HepG2 (cell line): Measurements from ENCODE around the gene SLC43A3. TPM values are rescaled to one million over a fixed set of nuclear protein-coding genes. Genes with fewer than 3 reads are reported as not detected.

Source experiments
- ATAC-seq: fragments of 200-7000 bp; cut with Tn5 transposase; 3 replicates; pipeline ENCODE4 v1.9.1; 2020; ENCODE audit warnings: mild to moderate bottlenecking, moderate library complexity
- BruUV-seq: library from RNA; stranded (reverse); fragments of 400-500 nt; replicated peaks from 2 replicates; lab custom pipeline; 2021; lab: Mats Ljungman, UMichigan
- CTCF ChIA-PET: fragments of 300-600 bp; formaldehyde crosslinking; extraction: SDS; loops from one replicate; lab custom pipeline; 2021; ENCODE audit warnings: low total read pairs, inconsistent platforms, low intra/inter-chr PET ratio; lab: Yijun Ruan, JAX
- POLR2A ChIA-PET: fragments of 350-600 bp; sonication (Branson Sonifier 250); formaldehyde crosslinking; loops from one replicate; lab custom pipeline; 2020; ENCODE audit warnings: antibody characterized with exemption, inconsistent platforms; lab: Yijun Ruan, JAX
- DNase-seq: peaks from one replicate; pipeline ENCODE4 v3.0.0-alpha.2; 2015; ENCODE audit warnings: low spot score
- FAIRE-seq: peaks from 3 replicates; lab custom pipeline; 2011; peaks lifted over from hg19 to GRCh38; lab: Jason Lieb, UNC
- H2AFZ ChIP-seq: one replicate; pipeline ENCODE4 v1.6.1; 2011; ENCODE audit warnings: low read length, inconsistent platforms
- H3K27ac ChIP-seq: fragments of 300-600 bp; 3 replicates; pipeline ENCODE4 v1.8.0; 2011; ENCODE audit warnings: mixed run types, mild to moderate bottlenecking, mixed read lengths, low read length, inconsistent platforms; ENCODE audit not compliant: insufficient read depth; ENCODE audit errors: extremely low read length
- H3K27me3 ChIP-seq, 2 experiments: fragments of 200-600 bp in 1 of 2; 2 replicates in 1 of 2; 3 replicates in 1 of 2; pipeline versions ENCODE4 v1.6.0 to v1.8.0; 2011; ENCODE audit warnings: low read length in 2 of 2, mild to moderate bottlenecking in 2 of 2, moderate library complexity in 2 of 2, inconsistent platforms in 1 of 2; ENCODE audit not compliant: insufficient read depth in 2 of 2, control insufficient read depth in 1 of 2
- H3K36me3 ChIP-seq, 2 experiments: fragments of 200-600 bp in 1 of 2; replicated peaks in 1 of 2; 2 replicates in 1 of 2; 3 replicates in 1 of 2; pipeline versions ENCODE4 v1.5.1 to v1.8.0; 2011; ENCODE audit warnings: low read length in 2 of 2, inconsistent platforms in 1 of 2; ENCODE audit not compliant: insufficient read depth in 2 of 2, control insufficient read depth in 1 of 2
- H3K4me1 ChIP-seq: 2 replicates; pipeline ENCODE4 v1.5.1; 2012; ENCODE audit warnings: low read length, inconsistent platforms; ENCODE audit not compliant: insufficient read depth
- H3K4me2 ChIP-seq: 2 replicates; pipeline ENCODE4 v1.6.0; 2011; ENCODE audit warnings: low read depth, low read length, inconsistent platforms
- H3K4me3 ChIP-seq, 3 experiments: fragments of 200-600 bp in 1 of 3; sonication (generic), shearing (Covaris generic) in 1 of 3; replicated peaks in 1 of 3; 2 replicates each; pipeline ENCODE4 v1.5.1; 2011 to 2016; ENCODE audit warnings: low read length in 3 of 3, inconsistent platforms in 2 of 3, low read depth in 2 of 3, mild to moderate bottlenecking in 2 of 3, control low read depth in 1 of 3, mixed read lengths in 1 of 3; ENCODE audit not compliant: insufficient read depth in 1 of 3
- H3K79me2 ChIP-seq: one replicate; pipeline ENCODE4 v1.6.1; 2011; ENCODE audit warnings: low read length, inconsistent platforms; ENCODE audit not compliant: insufficient read depth
- H3K9ac ChIP-seq: 2 replicates; pipeline ENCODE4 v1.6.0; 2011; ENCODE audit warnings: mild to moderate bottlenecking, low read depth, low read length, inconsistent platforms; ENCODE audit not compliant: insufficient read depth
- H3K9me3 ChIP-seq: 2 replicates; pipeline ENCODE4 v1.5.1; 2012; ENCODE audit warnings: mild to moderate bottlenecking, low read length
- H4K20me1 ChIP-seq: 2 replicates; pipeline ENCODE4 v1.6.0; 2011; ENCODE audit warnings: inconsistent platforms, mild to moderate bottlenecking, low read length, moderate library complexity; ENCODE audit not compliant: insufficient read depth
- ARNTL ChIP-seq: sonication (generic); formaldehyde crosslinking; IDR thresholded peaks from 2 replicates; pipeline ENCODE4 v1.4.0; 2020; ENCODE audit warnings: mild to moderate bottlenecking, missing genetic modification reagents
- FOXM1 ChIP-seq: sonication (generic); formaldehyde crosslinking; IDR thresholded peaks from 2 replicates; pipeline ENCODE4 v1.5.0; 2020; ENCODE audit warnings: missing genetic modification reagents
- NPAS2 ChIP-seq: sonication (generic); formaldehyde crosslinking; IDR thresholded peaks from 2 replicates; pipeline ENCODE4 v1.8.0; 2022; ENCODE audit warnings: mild to moderate bottlenecking, missing genetic modification reagents, borderline replicate concordance
- RORA ChIP-seq: sonication (generic); formaldehyde crosslinking; IDR thresholded peaks from 2 replicates; pipeline ENCODE4 v1.5.0; 2020; ENCODE audit warnings: mild to moderate bottlenecking, missing genetic modification reagents, moderate library complexity
- SALL1 ChIP-seq: sonication (generic); formaldehyde crosslinking; IDR thresholded peaks from 2 replicates; pipeline ENCODE4 v1.8.0; 2022; ENCODE audit warnings: mild to moderate bottlenecking, missing genetic modification reagents
- SIX1 ChIP-seq: sonication (generic); formaldehyde crosslinking; IDR thresholded peaks from 2 replicates; pipeline ENCODE4 v1.4.0; 2020; ENCODE audit warnings: missing genetic modification reagents, borderline replicate concordance
- SP140L ChIP-seq: sonication (generic); formaldehyde crosslinking; IDR thresholded peaks from 2 replicates; pipeline ENCODE4 v1.4.0; 2020; ENCODE audit warnings: missing genetic modification reagents, borderline replicate concordance
- ZNF317 ChIP-seq: sonication (generic); formaldehyde crosslinking; IDR thresholded peaks from 2 replicates; pipeline ENCODE4 v1.5.0; 2020; ENCODE audit warnings: mild to moderate bottlenecking, missing genetic modification reagents
- ZNF337 ChIP-seq: sonication (generic); formaldehyde crosslinking; IDR thresholded peaks from 2 replicates; pipeline ENCODE4 v1.5.1; 2020; ENCODE audit warnings: missing genetic modification reagents, low read depth, mild to moderate bottlenecking, borderline replicate concordance
- ZNF468 ChIP-seq: sonication (generic); formaldehyde crosslinking; IDR thresholded peaks from 2 replicates; pipeline ENCODE4 v1.8.0; 2022; ENCODE audit warnings: mild to moderate bottlenecking, moderate library complexity, missing genetic modification reagents
- ZNF629 ChIP-seq: sonication (generic); formaldehyde crosslinking; conservative IDR thresholded peaks from 2 replicates; pipeline ENCODE4 v1.5.0; 2020; ENCODE audit warnings: missing genetic modification reagents
- ZNF772 ChIP-seq: sonication (generic); formaldehyde crosslinking; IDR thresholded peaks from 2 replicates; pipeline ENCODE4 v1.5.0; 2020; ENCODE audit warnings: mild to moderate bottlenecking, missing genetic modification reagents
- WGBS: methylation state at CpG from one replicate; pipeline ENCODE4 v1.1.6; 2017; ENCODE audit warnings: low lambda C conversion rate; 5-methylcytosine and 5-hydroxymethylcytosine counted together
- in situ Hi-C: cut with HindIII; loops from 2 replicates; pipeline ENCODE4 v1.10.0; 2017; ENCODE audit warnings: low pct_unique_long_range_greater_than_20kb; ENCODE audit not compliant: extremely low pct_ligation_motif_present
- intact Hi-C: fragments of 100-400 bp; cut with micrococcal nuclease; formaldehyde crosslinking; loops from one replicate; pipeline ENCODE4 v1.10.0; 2022; ENCODE audit not compliant: unreplicated experiment
- polyA plus RNA-seq, 8 experiments: library from polyadenylated mRNA; depleted of rRNA in 3 of 8; stranded (reverse) in 7 of 8; unstranded in 1 of 8; fragments of >200 nt; fragmentation: Illumina TruSeq in 4 of 8; extraction: Trizol in 4 of 8; gene quantifications; 2 replicates each; pipeline versions ENCODE4 v1.2.1 to v1.2.3, GENCODE V29; 2011 to 2016; ENCODE audit warnings: low read depth in 4 of 8, missing spikeins in 1 of 8, mixed read lengths in 1 of 8; ENCODE audit not compliant: insufficient read depth in 1 of 8
- total RNA-seq, 5 experiments: library from RNA; depleted of rRNA; stranded (reverse); fragments of >200 nt; fragmentation: Illumina TruSeq; extraction: Trizol; gene quantifications; 2 replicates each; pipeline ENCODE4 v1.2.3, GENCODE V29; 2016; ENCODE audit warnings: low read depth in 1 of 5
- TF ChIP-seq, protein P1 (sequence below): sonication (generic); formaldehyde crosslinking; IDR thresholded peaks from 2 replicates; pipeline ENCODE4 v1.4.0; 2020; ENCODE audit warnings: mild to moderate bottlenecking, missing genetic modification reagents
- TF ChIP-seq, protein P2 (sequence below): sonication (generic); formaldehyde crosslinking; IDR thresholded peaks from 2 replicates; pipeline ENCODE4 v1.8.1; 2023; ENCODE audit warnings: missing genetic modification reagents, mild to moderate bottlenecking, borderline replicate concordance
- TF ChIP-seq, protein P3 (sequence below): sonication (generic); formaldehyde crosslinking; IDR thresholded peaks from 2 replicates; pipeline ENCODE4 v1.9.0; 2021; ENCODE audit warnings: missing genetic modification reagents, borderline replicate concordance

The SLC43A3 gene
- total and polyA plus RNA-seq, 2 of the 13 experiments (the other 11 are each of a cell fraction or from before 2014, with no cell fraction given) = 2.6 TPM; not detected in 1

DNA sequence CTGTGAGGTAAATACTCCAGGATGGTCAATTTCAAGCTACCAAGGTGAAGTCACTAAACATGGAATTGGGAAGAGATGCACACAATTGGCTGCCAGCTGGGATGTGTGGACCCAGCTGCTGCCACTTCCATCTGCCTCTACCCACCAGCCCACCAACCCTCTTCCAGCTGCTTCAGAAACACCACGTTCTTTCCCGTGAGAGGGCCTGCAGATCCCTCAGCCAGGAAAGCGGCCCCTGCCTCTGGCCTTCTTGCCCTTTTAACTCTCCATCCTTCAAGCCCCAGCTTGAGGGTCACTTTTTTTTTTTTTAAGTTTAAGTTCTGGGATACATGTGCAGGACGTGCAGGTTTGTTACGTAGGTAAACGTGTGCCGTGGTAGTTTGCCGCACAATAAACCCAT lies 65.9 kb downstream of the SLC43A3 start:
- CTCF ChIA-PET = no interaction called here
- Histone ChIP-seq H3K27ac (no peak overlapping the region), H3K9me3 (no peaks in the 10 kb centered on the region), H3K36me3 (no peaks in the 10 kb centered on the region), H3K9ac (no peak overlapping the region), H3K4me2 (no peak overlapping the region), H3K4me1 (peaks cover 15% of the 10 kb centered on the region), H4K20me1 (no peaks in the 10 kb centered on the region), H3K79me2 (no peaks in the 10 kb centered on the region), H2AFZ (no peak overlapping the region), H3K27me3 (peaks cover 0 to 10% of the 10 kb centered on the region in 2 experiments; a peak in 2 of 5 replicates), H3K4me3 (no peak overlapping the region)
- no TSS peak for BruUV-seq
- intact Hi-C loops (no loop called here), in situ Hi-C loops (no loop called here)
- 76% methylated on average over 8 of the region's 8 CpGs for WGBS
- POLR2A ChIA-PET = interaction anchor here (2.0 kb wide), 1 partner anchor 93 kb away, joined by 4 read pairs; no protein-coding TSS in a partner anchor
- no peak for FAIRE-seq
- ATAC-seq = no peak
- DNase-seq = no peak
- TF ChIP-seq SIX1 (CRISPR knock-in tag) (no peak), RORA (no peak), ZNF629 (no peak), ZNF337 (CRISPR knock-in tag) (no peak), ZNF317 (CRISPR knock-in tag) (no peak), ZNF468 (CRISPR knock-in tag) (no peak), SP140L (CRISPR knock-in tag) (no peak), ZNF772 (no peak), FOXM1 (CRISPR knock-in tag) (no peak), NPAS2 (no peak), ARNTL (CRISPR knock-in tag) (no peak), SALL1 (CRISPR knock-in tag) (no peak)
- TF ChIP-seq, protein P1, sequence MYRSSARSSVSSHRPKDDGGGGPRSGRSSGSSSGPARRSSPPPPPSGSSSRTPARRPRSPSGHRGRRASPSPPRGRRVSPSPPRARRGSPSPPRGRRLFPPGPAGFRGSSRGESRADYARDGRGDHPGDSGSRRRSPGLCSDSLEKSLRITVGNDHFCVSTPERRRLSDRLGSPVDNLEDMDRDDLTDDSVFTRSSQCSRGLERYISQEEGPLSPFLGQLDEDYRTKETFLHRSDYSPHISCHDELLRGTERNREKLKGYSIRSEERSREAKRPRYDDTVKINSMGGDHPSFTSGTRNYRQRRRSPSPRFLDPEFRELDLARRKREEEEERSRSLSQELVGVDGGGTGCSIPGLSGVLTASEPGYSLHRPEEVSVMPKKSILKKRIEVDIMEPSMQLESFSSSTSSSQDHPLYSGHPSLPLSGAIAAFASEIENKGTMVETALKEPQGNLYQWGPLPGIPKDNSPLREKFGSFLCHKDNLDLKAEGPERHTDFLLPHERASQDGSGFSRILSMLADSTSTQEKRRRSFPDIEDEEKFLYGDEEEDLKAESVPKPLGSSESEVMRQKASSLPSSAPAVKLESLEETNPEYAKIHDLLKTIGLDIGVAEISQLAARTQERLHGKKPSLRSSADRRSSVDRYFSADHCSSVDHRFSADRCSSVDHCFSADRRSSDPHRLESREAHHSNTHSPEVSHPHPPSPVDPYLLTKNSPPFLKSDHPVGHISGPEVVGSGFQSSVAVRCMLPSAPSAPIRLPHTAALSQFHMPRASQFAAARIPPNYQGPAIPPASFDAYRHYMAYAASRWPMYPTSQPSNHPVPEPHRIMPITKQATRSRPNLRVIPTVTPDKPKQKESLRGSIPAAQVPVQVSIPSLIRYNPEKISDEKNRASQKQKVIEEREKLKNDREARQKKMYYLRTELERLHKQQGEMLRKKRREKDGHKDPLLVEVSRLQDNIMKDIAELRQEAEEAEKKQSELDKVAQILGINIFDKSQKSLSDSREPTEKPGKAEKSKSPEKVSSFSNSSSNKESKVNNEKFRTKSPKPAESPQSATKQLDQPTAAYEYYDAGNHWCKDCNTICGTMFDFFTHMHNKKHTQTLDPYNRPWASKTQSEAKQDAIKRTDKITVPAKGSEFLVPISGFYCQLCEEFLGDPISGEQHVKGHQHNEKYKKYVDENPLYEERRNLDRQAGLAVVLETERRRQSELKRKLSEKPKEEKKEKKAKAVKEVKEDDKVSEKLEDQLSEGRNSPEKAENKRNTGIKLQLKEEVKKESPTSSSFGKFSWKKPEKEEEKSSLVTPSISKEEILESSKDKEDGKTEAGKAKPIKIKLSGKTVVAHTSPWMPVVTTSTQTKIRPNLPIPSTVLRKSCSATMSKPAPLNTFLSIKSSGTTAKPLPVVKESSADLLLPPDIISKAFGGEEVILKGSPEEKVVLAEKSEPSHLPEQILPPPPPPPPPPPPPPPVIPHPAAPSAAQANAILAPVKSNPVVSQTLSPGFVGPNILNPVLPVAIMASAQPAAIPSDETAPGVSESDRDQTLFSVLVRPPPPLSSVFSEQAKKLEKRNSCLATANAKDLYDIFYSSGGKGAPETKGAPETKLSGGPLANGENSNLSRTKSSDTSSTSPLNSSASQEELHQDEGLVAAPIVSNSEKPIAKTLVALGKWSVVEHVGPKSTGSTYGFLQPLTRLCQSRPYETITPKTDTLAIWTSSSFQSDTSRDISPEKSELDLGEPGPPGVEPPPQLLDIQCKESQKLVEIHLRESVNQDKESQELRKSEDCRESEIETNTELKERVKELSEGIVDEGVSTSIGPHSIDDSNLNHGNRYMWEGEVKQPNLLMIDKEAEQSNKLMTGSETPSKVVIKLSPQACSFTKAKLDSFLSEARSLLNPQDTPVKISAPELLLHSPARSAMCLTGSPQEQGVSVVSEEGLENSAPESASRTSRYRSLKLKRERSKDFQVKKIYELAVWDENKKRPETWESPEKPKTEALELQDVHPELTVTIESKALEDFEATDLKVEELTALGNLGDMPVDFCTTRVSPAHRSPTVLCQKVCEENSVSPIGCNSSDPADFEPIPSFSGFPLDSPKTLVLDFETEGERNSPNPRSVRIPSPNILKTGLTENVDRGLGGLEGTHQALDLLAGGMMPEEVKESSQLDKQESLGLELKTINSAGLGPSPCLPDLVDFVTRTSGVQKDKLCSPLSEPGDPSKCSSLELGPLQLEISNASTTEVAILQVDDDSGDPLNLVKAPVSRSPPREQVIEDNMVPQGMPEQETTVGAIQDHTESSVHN (CRISPR knock-in tag) = no peak
- TF ChIP-seq, protein P2, sequence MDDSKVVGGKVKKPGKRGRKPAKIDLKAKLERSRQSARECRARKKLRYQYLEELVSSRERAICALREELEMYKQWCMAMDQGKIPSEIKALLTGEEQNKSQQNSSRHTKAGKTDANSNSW (CRISPR knock-in tag) = no peak
- TF ChIP-seq, protein P3, sequence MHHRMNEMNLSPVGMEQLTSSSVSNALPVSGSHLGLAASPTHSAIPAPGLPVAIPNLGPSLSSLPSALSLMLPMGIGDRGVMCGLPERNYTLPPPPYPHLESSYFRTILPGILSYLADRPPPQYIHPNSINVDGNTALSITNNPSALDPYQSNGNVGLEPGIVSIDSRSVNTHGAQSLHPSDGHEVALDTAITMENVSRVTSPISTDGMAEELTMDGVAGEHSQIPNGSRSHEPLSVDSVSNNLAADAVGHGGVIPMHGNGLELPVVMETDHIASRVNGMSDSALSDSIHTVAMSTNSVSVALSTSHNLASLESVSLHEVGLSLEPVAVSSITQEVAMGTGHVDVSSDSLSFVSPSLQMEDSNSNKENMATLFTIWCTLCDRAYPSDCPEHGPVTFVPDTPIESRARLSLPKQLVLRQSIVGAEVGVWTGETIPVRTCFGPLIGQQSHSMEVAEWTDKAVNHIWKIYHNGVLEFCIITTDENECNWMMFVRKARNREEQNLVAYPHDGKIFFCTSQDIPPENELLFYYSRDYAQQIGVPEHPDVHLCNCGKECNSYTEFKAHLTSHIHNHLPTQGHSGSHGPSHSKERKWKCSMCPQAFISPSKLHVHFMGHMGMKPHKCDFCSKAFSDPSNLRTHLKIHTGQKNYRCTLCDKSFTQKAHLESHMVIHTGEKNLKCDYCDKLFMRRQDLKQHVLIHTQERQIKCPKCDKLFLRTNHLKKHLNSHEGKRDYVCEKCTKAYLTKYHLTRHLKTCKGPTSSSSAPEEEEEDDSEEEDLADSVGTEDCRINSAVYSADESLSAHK (CRISPR knock-in tag) = no peak
